Right cardiac atrium (tissue), 5 donors: ENCODE data around the gene PCBP4. TPM values are rescaled to one million over a fixed set of nuclear protein-coding genes. Genes with fewer than 3 reads are reported as not detected.

ENCODE experiments used
- ATAC-seq, 2 donors: fragments of 200-7000 bp; cut with Tn5 transposase; one replicate each; pipeline versions ENCODE4 v1.8.0 to v1.9.1; 2020; ENCODE audit warnings: moderate library complexity in 2 of 2, mild to moderate bottlenecking in 1 of 2
- DNase-seq, 3 donors: peaks; one replicate each; pipeline ENCODE4 v3.0.0-alpha.2; 2020
- H3K27ac ChIP-seq: one replicate; pipeline ENCODE4 v1.5.1; 2013; ENCODE audit warnings: mild to moderate bottlenecking, low read length, control low read depth, moderate library complexity
- H3K27me3 ChIP-seq: one replicate; pipeline ENCODE4 v1.6.1; 2013; ENCODE audit not compliant: control insufficient read depth, insufficient read depth
- H3K4me1 ChIP-seq: one replicate; pipeline ENCODE4 v1.6.1; 2013; ENCODE audit warnings: low read length; ENCODE audit not compliant: control insufficient read depth, insufficient read depth
- H3K4me3 ChIP-seq: one replicate; pipeline ENCODE4 v1.5.1; 2013; ENCODE audit warnings: low read length, control low read depth
- H3K9me3 ChIP-seq: one replicate; pipeline ENCODE4 v1.6.1; 2013; ENCODE audit warnings: low read length; ENCODE audit not compliant: control insufficient read depth
- WGBS: extraction: QIAGEN DNeasy Blood & Tissue Kit; methylation state at CpG from one replicate; pipeline ENCODE4 v1.1.7; 2013; 5-methylcytosine and 5-hydroxymethylcytosine counted together
- intact Hi-C, 4 donors: fragments of 100-400 bp; cut with DNase I; formaldehyde crosslinking; loops; one replicate each; pipeline versions ENCODE4 v1.11.0 to v1.14.0; 2022 to 2023
- polyA plus RNA-seq: library from polyadenylated mRNA; stranded (reverse); fragments of 200-250 nt; gene quantifications from one replicate; pipeline ENCODE4 v1.2.3, GENCODE V29; 2013
- total RNA-seq, 4 donors: library from RNA; stranded (reverse); fragmentation: NEBNext Ultra II Directional; extraction: Animal tissue kit (Norgen Biotek cat#: 25700); gene quantifications; one replicate each; pipeline ENCODE4 v1.2.1, GENCODE V29; 2021
- donor health status: healthy with polysubstance abuse.
- donor health status: DM: no; HTN: yes; CAD: no.
- donor health status: DM: no; HTN: no; CAD: no.
- donor health status: DM: no; HTN: yes; CAD: no; lungs with severe emphysema.
- donor health status: DM: yes; HTN: yes; CAD: no.

PCBP4 gene
- total and polyA plus RNA-seq, 5 donors = 62.2 to 88.1 (median 72.7) TPM

DNA sequence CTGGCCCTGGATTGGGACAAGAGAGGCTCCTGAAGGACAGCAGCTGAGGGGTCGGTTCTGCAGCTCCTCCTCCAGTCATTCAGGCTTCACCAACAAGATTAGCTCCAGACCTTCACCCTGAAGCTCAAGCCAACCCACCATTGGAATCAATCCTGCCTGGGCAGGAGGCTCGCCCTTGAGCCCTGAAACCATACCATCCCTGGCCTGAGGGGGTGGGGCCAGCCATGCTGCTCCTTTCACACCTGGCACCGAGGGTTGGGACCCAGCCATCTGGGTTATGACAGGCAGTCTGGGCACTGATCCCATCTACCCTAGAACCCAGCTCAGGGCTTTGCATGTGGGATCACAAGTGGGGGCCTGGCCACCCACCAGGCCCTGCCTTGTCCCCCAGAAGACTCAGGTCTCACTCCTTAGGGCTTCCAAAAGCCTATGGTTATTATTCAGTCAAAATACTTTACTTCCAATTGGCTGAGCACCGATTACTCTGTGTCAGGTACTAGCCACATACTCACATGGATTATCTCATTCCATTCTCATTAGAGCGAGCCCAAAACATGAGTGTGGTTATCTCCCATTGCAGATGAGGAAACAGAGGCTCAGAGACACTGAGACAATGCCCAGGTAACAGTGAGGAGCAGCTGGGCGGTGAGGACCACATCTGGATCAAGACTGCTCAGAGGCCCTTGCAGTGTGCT, 3.5 kb upstream of the PCBP4 start:
- Histone ChIP-seq H3K4me3 (no peak overlapping the region), H3K27me3 (no peaks in the 10 kb centered on the region), H3K4me1 (peaks cover 11% of the 10 kb centered on the region), H3K27ac (no peak overlapping the region), H3K9me3 (no peaks in the 10 kb centered on the region)
- DNase-seq (peak in 2 of 3 donors; percentile 59 to 64), ATAC-seq (no peak)
- 79% methylated on average over 6 of the region's 6 CpGs for WGBS
- intact Hi-C loops = no loop called here

DNA sequence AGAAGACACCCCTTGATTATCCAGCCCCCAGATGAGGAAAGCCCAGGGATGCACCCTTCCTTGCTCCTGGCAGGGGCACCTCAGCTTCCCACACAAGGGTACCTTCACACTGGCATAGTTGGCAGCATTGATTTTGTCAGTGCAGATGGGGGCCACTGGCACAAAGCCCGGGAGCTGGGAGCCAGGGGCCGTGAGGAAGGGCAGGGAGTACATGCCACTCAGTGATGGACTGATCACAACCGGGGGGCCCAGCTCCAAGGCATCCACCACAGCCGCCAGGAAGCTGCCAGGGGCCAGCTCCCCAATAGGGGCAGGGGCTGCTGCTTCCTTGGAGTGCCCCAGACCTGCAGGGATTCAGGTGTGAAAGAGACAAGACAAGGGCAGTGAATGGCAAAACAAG, 2.6 kb upstream of the PCBP4 start:
- DNase-seq = peak in 2 of 3 donors; percentile 47 to 56
- intact Hi-C loops = no loop called here
- no peak overlapping the region for H3K4me3 ChIP-seq
- no peak overlapping the region for H3K27ac ChIP-seq
- H3K4me1 ChIP-seq = peaks cover 14% of the 10 kb centered on the region
- no peaks in the 10 kb centered on the region for H3K27me3 ChIP-seq
- WGBS = 70% methylated on average over 4 of the region's 4 CpGs
- no peaks in the 10 kb centered on the region for H3K9me3 ChIP-seq
- no peak for ATAC-seq

DNA sequence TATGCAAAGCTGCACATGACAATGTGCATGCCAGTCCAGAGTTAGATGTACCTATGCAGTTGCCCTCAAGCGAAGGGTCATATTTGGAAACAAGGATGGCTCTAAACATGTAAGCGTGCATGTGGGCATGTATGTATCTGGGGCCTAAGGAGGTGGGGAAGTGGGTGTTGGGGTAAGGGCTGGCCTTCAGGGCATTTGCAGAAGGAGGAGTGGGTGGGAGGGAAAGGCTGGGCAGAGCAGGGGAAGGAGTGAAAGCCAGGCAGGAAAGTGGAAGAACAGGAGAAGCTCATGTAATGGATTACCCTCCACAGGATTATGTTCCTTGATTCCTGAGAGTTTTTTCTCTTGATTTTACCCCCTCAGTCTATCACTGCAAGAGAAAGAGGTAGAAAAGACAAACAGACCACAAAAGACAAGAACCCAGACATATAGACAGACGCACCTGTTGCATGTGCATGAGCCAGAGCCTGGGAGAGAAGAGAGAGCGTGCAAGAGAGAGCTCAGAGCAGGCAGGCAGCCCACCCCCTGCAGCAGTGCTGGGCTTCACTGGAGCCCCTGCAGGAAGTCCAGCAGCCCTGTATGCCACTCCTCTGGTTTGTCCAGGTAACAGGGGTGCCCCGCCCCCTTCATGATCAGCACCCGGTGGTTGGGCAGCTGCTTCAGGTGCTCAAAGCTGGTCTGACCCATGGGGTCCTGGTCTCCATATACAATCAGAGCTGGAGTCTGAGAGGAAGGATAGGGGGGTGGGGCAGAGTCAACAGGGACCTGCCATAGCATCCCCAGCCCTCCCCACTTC, 1.8 kb upstream of the PCBP4 start:
- no peak for ATAC-seq
- intact Hi-C loops = no loop called here

DNA sequence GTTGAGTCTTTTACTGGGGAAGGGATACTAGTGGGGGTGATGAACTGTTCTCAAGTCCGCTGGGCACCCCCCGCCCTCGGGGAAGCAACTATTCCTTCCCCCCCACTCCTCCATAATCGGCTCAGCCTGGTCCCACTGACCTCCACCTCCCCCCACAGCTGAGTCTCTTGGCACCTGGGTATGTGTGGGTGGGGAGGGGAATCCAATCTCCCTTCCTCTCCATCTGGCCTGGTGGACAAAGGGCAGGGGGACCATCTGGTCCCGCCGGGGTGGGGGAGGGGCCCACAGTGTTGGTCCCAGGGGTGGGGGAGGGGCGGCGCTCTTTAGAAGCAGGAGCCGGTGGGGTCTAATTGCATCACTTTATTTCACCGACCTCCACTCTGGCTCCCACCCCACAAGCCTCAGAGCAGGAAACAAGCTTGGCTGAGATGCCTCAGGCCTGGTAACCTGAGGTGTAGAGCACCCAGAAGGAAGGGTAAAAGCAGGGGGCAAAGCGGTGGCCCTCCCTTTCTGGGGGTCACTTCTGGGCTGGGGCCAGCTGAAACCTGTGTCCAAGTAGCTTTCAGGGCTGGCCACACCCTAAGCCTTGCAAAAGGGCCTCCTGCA, 1.0 kb upstream of the PCBP4 start:
- Histone ChIP-seq H3K4me1 (peaks cover 23% of the 10 kb centered on the region), H3K27me3 (no peaks in the 10 kb centered on the region), H3K4me3 (peak overlapping the region; percentile 78), H3K9me3 (no peaks in the 10 kb centered on the region), H3K27ac (peak overlapping the region; percentile 85)
- DNase-seq = peak in 2 of 3 donors; percentile 63 to 75
- intact Hi-C loops = no loop called here
- peak; percentile 1 to 12 for ATAC-seq
- WGBS = 14% methylated on average over 11 of the region's 11 CpGs

More for the DNA sequence above, 1.8 kb upstream of the PCBP4 start:
- H3K4me1 ChIP-seq = peaks cover 15% of the 10 kb centered on the region
- H3K4me3 ChIP-seq = no peak overlapping the region
- H3K9me3 ChIP-seq = no peaks in the 10 kb centered on the region
- WGBS = 83% methylated on average over 6 of the region's 6 CpGs
- H3K27me3 ChIP-seq = no peaks in the 10 kb centered on the region
- peak in 2 of 3 donors; percentile 31 to 63 for DNase-seq
- no peak overlapping the region for H3K27ac ChIP-seq

DNA sequence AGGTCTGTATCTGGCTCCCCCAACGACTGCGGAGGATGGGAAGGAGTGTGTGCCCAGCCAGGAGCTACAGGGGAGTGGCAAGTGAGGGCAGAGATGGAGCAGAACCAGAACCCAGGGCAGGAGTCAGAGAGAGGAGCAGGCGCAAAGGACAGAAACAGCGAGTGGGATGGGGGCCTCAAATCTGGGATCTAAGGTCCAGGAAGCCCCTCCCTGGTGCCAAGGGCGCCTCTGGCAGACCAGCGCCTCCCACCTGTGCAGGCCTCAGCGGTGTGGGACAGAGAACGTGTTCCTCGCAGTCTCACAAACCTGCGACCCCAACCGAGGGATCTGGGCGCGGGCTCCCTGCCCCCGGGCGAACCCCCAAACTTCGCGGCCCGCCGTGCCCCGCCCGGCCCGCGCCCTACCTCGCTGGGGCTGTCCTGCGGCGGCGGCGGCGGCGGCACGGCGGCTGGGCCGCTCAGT, 301 bp downstream of the PCBP4 start:
- Histone ChIP-seq H3K4me1 (peaks cover 29% of the 10 kb centered on the region), H3K27me3 (no peaks in the 10 kb centered on the region), H3K4me3 (peak overlapping the region; percentile 78), H3K9me3 (no peaks in the 10 kb centered on the region), H3K27ac (peak overlapping the region; percentile 94)
- WGBS = 3% methylated on average over 33 of the region's 33 CpGs
- ATAC-seq = peak in 1 of 2 donors; percentile 0
- intact Hi-C loops = no loop called here
- DNase-seq = no peak

DNA sequence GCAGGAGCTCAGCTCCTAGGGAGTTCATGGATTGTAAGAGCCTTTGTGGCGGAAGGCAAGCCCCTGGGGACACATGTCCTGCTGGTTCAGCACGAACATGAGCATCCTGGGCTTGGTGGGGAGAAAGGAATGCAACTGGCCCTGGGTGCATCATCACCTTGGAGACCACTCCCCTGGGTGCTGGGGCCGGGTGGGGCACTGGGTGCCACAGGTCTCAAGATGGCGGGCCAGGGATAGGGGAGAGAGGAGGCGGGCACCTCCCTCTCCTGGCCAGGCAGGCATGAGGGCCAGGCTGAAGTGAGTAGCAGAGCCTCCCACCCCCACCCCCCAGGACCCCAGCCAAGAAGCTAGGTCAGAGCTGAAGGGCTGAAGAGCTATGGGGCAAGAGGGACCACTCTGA, 768 bp downstream of the PCBP4 start:
- intact Hi-C loops = no loop called here
- Histone ChIP-seq H3K4me1 (peaks cover 33% of the 10 kb centered on the region), H3K4me3 (peak overlapping the region; percentile 78), H3K9me3 (no peaks in the 10 kb centered on the region), H3K27me3 (no peaks in the 10 kb centered on the region), H3K27ac (peak overlapping the region; percentile 94)
- DNase-seq = peak in 2 of 3 donors; percentile 63 to 71
- 57% methylated on average over 5 of the region's 5 CpGs for WGBS
- no peak for ATAC-seq

DNA sequence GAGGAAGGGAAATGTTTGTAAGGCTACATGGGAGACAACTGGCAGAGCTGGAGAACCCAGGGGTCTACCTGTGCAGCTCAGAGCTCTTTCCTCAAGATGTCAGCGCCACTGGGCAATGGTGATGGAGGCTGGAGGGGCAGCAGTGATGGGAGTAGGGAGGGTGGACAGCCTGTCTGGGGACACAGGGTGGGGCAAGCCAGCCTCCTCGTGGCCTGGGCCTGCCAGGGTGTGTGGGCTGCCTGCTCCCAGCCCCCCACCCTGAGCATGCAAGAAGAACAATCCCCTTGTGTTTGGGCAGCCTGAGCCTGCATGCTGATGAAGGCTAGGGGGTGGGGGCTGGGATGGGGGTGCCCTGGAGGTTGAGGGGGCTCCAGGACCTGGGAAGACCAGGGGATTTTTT, 1.2 kb downstream of the PCBP4 start:
- no peak overlapping the region for H3K27ac ChIP-seq
- 60% methylated on average over 2 of the region's 2 CpGs for WGBS
- H3K4me3 ChIP-seq = peak overlapping the region; percentile 78
- peak in 2 of 3 donors; percentile 57 to 58 for DNase-seq
- no peak for ATAC-seq
- H3K4me1 ChIP-seq = peaks cover 33% of the 10 kb centered on the region
- intact Hi-C loops = no loop called here
- no peaks in the 10 kb centered on the region for H3K27me3 ChIP-seq
- H3K9me3 ChIP-seq = no peaks in the 10 kb centered on the region

DNA sequence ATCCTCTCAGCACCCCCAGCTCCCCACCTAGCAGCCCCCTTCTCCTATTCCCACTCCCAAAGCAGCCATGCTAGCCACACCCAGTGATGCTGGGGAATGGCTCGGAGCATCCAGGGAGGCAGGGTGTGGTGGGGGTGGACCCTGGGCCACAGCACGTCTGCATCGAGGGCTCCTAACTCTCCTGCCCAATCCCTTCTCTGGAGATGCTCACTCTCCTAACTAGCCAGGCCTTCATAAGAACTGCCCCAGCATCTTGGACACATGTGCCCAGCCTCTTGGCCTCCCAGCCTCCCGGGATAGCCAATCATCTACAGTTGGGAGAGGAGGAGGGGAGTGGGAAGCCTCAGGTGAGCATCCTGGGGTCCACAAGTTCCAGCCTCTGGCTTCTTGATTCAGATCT, 2.7 kb downstream of the PCBP4 start:
- intact Hi-C loops = no loop called here
- DNase-seq (peak in 1 of 3 donors; percentile 50), ATAC-seq (no peak)
- no peaks in the 10 kb centered on the region for H3K9me3 ChIP-seq
- H3K27me3 ChIP-seq = no peaks in the 10 kb centered on the region
- WGBS = 68% methylated on average over 4 of the region's 4 CpGs
- no peak overlapping the region for H3K27ac ChIP-seq
- H3K4me1 ChIP-seq = peaks cover 33% of the 10 kb centered on the region
- H3K4me3 ChIP-seq = no peak overlapping the region

DNA sequence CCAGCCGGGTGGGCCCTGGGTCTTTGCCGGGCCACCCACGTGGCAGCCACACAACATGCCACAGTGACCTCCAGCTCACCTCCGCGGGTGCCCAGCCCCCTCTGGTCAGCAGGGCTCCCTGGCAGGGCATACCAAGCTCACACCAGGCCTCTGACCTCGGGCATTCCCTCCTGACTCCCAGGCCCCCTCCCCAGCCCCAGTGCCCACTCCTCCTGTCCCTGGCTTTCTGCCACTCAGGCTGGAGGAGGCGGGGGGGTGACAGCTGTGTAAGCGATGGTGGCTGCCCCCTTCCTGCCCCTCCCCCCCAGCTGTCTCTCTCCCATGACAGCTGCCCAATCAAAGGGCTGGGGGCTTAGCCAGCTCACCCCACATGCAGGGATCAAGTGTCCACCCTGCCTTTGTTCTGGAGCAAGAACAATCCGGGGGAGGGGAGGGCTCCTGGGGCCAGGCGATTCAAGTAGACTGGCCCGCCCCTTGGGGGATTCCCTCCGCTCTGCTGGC, 3.3 kb downstream of the PCBP4 start:
- H3K27me3 ChIP-seq = no peaks in the 10 kb centered on the region
- no peak overlapping the region for H3K4me3 ChIP-seq
- DNase-seq (peak in 2 of 3 donors; percentile 65 to 67), ATAC-seq (no peak)
- 58% methylated on average over 12 of the region's 12 CpGs for WGBS
- no peaks in the 10 kb centered on the region for H3K9me3 ChIP-seq
- H3K4me1 ChIP-seq = peaks cover 33% of the 10 kb centered on the region
- H3K27ac ChIP-seq = peak overlapping the region; percentile 66
- intact Hi-C loops = no loop called here

DNA sequence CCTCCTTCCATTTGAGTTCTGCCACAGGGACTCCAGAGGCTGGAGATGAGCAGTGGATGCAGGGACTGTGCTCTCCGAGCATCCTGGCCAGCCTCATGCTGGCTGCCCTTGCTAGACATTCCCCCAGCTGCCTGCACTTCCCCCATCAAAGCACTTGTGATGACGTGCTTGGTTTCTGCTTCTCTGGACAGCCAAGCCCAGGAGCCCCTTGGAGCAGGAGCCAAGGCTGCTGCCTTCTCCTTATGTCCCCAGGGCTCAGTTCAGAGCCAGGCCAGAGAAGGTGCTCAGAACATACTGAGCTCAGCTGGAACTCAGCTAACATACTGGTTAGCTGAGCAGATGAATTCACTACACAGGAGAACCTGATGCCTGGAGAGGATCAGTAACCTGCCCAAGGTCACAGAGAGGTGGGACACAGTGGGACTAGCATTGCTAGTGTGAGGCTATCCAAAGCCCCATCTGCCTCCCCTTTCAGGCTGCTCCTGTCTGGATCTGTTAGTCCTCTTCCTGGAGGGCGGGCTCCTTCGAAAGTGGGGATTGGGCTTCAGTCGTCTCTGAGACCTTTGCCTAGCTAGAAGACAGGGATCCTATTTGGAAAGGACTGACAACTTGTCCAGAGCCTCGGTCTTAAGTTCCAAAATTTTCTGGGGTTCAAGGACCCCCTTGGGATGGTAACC, 4.3 kb downstream of the PCBP4 start:
- Histone ChIP-seq H3K4me3 (no peak overlapping the region), H3K27me3 (no peaks in the 10 kb centered on the region), H3K4me1 (peaks cover 33% of the 10 kb centered on the region), H3K27ac (peak overlapping the region; percentile 66), H3K9me3 (no peaks in the 10 kb centered on the region)
- DNase-seq (peak in 2 of 3 donors; percentile 63 to 78), ATAC-seq (peak in 1 of 2 donors; percentile 2)
- 67% methylated on average over 6 of the region's 6 CpGs for WGBS
- intact Hi-C loops = no loop called here
